Measurements from ENCODE around the gene OLFML3.

The OLFML3 gene, protein sequence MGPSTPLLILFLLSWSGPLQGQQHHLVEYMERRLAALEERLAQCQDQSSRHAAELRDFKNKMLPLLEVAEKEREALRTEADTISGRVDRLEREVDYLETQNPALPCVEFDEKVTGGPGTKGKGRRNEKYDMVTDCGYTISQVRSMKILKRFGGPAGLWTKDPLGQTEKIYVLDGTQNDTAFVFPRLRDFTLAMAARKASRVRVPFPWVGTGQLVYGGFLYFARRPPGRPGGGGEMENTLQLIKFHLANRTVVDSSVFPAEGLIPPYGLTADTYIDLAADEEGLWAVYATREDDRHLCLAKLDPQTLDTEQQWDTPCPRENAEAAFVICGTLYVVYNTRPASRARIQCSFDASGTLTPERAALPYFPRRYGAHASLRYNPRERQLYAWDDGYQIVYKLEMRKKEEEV

DNA sequence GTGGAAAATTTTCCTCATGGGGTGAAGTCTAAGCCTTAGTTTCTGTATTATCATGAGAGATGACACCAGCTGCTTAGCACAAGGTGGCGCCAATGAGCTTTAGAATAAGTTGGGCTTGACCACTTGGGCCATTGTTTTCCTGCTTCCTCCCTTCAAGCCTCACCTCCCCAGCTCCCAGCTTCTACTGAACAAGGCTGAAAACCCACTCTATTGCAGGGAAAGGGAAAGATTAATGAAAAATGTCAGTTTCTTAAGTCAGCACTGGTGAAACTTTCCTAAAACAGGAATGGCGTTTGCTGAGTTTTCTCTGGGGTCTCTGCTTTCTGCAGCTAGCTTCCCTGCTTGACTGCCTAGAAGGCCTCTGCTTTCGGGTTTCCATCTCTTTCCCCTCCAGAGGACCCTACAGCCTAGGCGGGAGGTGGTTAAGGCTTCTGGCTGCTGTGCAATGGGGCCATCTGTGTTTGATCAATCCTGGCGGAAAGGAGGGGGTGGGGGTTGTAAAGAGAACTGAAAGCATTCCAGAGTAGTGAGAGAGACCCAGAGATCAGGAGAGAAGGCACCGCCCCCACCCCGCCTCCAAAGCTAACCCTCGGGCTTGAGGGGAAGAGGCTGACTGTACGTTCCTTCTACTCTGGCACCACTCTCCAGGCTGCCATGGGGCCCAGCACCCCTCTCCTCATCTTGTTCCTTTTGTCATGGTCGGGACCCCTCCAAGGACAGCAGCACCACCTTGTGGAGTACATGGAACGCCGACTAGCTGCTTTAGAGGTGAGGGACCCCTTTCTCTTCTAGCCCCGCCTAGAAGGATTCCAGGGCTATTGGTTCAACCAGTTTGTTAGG is at the start of gene OLFML3:
Gene OLFML3 (plus strand): TSS at position 612 of the 840 bp plus-strand sequence. CDS start 43 bp downstream, at position 655.
- Histone ChIP-seq H3K4me3 (peak within 1 kb of the TSS in 6 of 7 experiments; percentile 3 to 28 (median 16)), H3K27ac (peak within 1 kb of the TSS in 19 of 21 experiments; percentile 16 to 80 (median 61))

DNA sequence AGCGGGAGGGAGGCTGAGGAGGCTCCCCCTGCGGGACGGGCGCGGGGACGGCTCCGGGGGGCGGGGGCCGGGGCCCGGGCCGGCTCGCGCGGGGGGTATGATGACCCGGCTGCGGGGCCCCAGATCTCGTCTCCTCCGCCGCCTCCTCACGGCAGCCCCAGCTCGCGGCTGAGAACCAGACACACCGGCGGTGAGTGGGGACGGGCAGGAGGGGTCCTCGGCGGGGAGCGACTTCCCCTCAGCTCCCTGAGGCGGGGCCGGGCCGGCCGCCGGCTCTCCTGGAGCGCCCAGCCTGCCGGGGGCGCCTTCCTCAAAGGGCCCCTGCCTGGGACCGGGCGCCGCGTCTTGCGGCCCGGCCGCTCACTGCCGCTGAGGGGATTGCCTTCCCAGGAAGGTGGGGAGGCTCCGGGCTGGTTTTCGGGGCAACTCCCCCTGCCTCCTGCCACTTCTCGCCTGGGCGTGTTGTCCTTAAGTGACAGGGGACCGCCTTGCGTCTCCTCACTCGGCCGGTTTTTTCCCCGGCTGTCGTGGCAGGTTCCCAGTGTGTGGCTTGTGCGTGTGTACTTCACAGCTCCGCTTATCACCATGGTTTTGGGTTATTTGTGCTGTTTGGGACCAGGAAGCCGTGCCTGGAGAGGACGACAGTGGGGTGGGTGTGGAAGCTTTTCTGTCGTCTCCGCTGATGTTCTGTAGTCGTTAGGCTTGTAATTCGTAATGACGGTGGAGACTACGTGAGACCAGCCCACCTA is 49.4 kb upstream of the OLFML3 start:
- H3K4me3 ChIP-seq: peak overlapping the region; percentile 82 to 99 (median 98)
- H3K27ac ChIP-seq: peak overlapping the region; percentile 84 to 99 (median 96)

DNA sequence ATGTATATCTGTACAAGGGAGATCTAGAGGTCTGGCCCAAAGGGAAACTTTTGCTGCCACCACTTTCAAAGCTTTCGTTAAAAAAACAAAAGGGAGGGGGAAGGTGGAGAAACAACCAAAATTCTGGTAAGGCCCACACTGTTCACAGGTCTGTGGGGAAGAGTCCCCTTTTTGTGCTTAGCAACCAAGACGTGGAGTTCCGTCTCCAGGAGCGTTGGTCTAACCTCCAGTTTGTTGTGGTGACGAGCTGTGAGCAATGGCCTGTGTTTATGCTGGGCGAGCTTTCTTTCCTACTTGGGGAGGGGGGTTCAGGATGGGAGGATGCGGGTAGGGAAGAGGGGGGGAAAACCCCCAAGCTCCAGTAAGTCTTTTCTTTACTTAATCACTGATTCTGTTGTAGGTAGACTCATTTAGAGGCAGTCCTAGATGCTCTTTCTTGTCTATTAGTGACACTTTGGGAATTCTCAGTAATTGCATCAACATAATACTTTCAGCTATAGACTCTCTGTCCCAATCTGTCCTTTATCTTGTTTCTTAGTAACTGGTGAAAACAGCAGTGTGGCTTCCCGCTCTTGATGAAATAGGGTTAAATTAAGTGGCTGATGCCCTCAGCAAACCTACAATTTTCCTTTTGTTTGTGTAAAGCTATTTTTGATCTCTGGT is 48.6 kb upstream of the OLFML3 start:
- Histone ChIP-seq H3K27ac (peak overlapping the region in 20 of 21 experiments; percentile 91 to 99 (median 96)), H3K4me3 (peak overlapping the region; percentile 82 to 99 (median 98))

DNA sequence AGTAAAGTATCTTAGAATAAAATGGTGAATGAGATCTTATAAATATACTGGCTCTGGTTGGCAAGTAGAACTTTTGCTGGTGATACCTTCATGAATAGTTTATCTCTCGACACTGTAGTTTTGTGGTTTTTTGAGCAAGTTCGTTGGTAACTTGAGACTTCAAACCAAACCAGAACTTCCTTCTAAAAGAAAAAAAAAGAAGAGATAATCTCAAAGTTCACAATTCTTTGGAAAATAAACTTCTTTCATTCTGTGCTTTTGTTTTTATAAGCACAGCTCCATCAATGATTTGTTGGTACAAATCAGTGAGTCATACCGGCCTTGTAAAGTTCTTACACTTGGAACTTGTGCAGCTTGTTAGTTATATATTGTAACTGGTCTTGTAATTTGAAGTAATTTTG is 47.8 kb upstream of the OLFML3 start:
- H3K27ac ChIP-seq: peak overlapping the region in 14 of 21 experiments; percentile 34 to 99 (median 94)
- peak overlapping the region in 3 of 7 experiments; percentile 82 to 99 (median 87) for H3K4me3 ChIP-seq

DNA sequence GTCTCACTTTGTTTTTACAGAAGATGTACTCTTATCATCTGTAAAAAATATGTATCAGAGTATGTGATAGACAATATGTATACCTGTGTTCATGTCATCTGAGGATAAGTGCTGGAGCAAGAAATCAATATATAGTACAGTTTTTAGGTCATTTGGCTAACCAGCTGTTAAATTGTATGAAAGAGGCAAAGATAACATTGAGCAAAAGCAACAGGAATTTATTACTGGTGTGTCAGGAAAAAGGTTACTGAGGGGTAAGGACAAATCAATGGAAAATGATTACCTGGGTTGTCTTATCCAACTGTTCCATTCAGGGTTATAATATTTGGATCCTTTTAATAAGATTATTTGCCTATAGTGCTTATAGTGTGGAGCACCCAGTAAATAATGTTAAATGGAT is 45.3 kb upstream of the OLFML3 start:
- Histone ChIP-seq H3K27ac (peak overlapping the region in 1 of 21 experiments; percentile 99), H3K4me3 (no peak overlapping the region)

DNA sequence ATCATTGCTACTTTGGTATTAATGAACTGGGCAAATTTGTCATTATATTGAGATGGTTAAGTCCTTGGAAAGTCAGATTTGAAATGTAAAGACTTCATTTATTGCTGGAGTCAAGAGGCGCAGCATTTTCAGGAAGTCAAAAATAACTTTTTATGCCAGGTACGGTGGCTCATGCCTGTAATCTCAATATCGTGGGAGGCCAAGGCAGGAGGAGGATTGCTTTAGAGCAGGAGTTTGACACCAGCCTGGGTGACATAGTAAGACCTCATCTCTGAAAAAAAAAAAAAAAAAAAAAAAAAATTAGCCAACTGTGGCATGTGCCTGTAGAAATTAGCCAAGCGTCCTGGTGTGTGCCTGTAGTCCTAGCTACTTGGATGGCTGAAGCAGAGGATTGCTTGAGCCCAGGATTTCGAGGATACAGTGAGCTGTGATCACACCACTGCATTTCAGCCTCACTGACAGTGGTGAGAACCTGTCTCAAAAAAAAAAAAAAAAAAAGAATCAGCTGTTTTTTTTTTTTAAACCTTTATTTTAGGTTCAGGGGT is 44.7 kb upstream of the OLFML3 start:
- Histone ChIP-seq H3K4me3 (no peak overlapping the region), H3K27ac (no peak overlapping the region)

DNA sequence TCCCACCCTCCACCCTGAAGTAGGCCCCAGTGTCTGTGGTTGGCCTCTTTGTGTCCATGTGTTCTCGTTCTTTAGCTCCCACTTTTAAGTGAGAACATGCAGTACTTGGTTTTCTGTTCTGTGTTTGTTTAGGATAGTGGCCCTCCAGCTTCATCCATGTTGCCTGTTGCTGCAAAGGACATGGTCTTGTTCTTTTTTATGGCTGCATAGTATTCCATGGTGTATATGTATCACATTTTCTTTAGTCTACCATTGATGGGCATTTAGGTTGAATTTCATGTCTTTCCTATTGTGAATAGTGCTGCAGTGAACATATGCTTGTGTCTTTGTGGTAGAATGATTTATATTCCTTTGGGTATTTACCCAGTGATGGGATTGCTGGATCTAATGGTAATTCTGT is 44.1 kb upstream of the OLFML3 start:
- H3K27ac ChIP-seq: no peak overlapping the region
- no peak overlapping the region for H3K4me3 ChIP-seq

DNA sequence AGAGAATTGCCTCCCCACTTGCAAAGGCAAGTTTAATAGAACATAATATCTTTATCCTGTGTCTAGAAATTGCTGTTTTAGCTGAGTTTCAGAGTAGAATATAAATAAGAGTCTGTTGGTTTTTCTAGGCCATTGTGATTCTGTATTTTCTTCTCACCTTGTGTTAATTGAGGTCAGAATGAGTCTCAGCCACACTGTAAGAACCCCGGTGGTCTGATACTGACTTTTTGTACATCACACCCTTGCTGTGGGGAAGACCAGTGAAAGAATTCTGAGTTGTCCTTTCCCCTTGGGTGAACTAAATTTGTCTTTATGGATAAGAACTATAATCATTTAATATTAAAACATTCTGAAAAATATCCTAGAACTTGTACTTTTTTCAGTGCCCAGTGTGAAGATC is 43.3 kb upstream of the OLFML3 start:
- H3K27ac ChIP-seq: no peak overlapping the region
- H3K4me3 ChIP-seq: no peak overlapping the region

DNA sequence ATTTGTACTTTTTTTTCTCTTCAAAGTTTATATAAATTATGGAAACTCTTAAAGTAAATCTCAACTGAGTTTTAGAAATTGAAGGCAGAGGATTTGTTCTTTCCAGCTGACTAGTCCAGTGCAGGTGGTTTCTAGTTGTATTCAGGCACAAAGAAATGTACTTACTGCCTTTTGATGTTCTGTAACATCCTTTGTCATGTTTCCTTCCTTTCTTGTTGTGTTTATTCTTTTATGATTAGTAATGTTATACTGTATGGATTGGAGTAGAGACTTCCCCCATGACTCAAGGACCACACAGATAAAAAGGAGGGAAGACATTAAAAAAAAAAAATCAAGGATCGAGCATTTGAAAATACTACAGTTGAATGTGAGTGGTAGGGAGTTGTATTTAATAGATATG is 42.1 kb upstream of the OLFML3 start:
- no peak overlapping the region for H3K27ac ChIP-seq

DNA sequence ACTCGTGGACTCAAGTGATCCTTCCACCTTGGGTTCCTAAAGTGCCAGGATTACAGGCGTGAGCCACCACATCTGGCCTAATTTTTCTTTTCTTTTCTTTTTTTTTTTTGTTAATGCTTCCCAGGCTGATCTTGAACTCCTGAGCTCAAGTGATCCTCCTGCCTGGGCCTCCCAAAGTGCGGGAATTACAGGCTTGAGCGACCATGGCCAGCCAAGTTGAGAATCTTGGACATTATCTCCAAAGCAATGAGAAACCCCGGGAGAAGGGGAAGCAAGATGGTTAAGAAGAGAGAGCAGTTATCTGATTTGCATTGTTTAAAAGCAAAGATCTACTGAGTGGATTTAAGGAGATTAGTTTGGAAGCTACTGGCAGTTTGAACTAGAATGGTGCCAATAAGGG is 41.1 kb upstream of the OLFML3 start:
- Histone ChIP-seq H3K27ac (no peak overlapping the region), H3K4me3 (no peak overlapping the region)

More for the DNA sequence above, 42.1 kb upstream of the OLFML3 start:
- H3K4me3 ChIP-seq: no peak overlapping the region

DNA sequence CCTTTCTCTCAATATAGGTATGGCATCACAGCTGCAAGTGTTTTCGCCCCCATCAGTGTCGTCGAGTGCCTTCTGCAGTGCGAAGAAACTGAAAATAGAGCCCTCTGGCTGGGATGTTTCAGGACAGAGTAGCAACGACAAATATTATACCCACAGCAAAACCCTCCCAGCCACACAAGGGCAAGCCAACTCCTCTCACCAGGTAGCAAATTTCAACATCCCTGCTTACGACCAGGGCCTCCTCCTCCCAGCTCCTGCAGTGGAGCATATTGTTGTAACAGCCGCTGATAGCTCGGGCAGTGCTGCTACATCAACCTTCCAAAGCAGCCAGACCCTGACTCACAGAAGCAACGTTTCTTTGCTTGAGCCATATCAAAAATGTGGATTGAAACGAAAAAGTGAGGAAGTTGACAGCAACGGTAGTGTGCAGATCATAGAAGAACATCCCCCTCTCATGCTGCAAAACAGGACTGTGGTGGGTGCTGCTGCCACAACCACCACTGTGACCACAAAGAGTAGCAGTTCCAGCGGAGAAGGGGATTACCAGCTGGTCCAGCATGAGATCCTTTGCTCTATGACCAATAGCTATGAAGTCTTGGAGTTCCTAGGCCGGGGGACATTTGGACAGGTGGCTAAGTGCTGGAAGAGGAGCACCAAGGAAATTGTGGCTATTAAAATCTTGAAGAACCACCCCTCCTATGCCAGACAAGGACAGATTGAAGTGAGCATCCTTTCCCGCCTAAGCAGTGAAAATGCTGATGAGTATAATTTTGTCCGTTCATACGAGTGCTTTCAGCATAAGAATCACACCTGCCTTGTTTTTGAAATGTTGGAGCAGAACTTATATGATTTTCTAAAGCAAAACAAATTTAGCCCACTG is 38.7 kb upstream of the OLFML3 start:
- H3K27ac ChIP-seq: peak overlapping the region in 4 of 21 experiments; percentile 26 to 68 (median 36)

DNA sequence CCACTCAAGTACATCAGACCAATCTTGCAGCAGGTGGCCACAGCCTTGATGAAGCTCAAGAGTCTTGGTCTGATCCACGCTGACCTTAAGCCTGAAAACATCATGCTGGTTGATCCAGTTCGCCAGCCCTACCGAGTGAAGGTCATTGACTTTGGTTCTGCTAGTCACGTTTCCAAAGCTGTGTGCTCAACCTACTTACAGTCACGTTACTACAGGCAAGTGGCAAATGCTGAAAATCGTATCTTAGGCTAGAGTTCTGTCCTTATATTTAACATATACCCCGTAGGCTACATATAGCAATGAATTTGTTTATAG is 38.1 kb upstream of the OLFML3 start:
- Histone ChIP-seq H3K4me3 (no peak overlapping the region), H3K27ac (peak overlapping the region in 2 of 21 experiments; percentile 26 to 68)

More for the DNA sequence above, 38.7 kb upstream of the OLFML3 start:
- H3K4me3 ChIP-seq: no peak overlapping the region

DNA sequence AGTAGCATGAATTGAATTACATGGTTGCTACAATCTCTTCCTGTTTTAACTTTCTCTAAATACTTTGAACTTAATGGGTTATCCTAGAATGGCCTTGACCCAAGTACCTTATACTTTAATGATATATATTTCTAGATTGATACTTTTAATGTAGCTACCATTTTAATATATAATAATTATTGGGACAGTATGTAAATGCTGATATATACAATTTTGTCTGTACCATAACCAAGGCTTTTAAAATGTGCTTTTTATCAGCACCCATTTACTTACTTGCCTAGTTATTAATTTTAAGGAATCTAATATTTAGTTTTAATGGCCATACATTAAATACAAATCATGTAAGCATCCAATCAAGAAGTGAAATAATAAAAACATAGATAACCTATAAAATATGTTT is 36.7 kb upstream of the OLFML3 start:
- no peak overlapping the region for H3K27ac ChIP-seq

DNA sequence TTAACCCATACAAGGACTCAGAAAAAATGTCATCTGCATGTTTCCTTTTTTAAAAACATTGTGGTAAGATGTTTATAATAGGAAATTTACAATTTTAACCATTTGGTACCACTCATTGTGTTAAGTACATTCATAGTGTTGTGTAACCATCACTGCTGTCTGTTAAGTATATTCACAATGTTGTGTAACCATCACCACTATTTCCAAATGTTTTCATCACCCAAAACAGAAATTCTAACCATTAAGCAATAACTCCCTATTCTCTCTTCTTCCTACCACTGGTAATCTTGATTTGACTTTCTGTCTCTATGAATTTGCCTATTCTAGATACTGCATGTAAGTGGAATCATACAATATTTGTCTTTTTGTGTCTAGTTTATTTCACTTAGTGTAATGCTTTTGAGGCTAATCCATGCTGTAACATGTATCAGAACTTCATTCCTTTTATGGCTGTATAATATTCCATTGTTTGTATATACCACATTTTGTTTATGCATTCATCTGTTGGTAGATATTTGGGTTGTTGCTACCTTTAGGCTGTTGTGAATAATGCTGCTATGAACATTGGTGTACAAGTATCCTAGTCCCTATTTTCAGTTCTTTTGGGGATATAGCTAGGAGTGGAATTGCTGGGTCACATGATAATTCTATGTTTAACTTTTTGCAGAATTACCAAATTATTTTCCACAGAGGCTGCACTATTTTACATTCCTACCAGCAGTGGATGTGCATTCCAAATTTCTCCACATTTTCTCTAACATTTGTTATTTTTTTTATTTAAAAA is 36.1 kb upstream of the OLFML3 start:
- no peak overlapping the region for H3K4me3 ChIP-seq
- H3K27ac ChIP-seq: no peak overlapping the region

More for the DNA sequence above, 36.7 kb upstream of the OLFML3 start:
- H3K4me3 ChIP-seq: no peak overlapping the region

DNA sequence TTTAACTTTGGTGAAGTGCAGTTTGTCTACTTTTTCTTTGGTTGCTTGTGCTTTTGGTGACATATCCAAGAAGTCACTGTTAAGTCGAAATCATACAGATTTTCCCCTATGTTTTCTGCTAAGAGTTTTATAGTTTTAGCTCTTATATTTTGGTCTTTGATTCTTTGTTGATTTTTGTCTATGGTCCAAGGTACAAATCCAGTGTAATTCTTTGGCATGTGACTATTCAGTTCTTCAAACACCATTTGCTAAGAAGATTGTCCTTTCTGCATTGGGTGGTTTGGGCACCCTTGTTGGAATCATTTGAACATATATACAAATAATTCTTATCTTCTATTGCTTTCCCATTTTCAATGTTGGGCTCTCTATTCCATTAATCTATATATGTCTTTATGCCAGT is 33.9 kb upstream of the OLFML3 start:
- H3K4me3 ChIP-seq: no peak overlapping the region
- no peak overlapping the region for H3K27ac ChIP-seq

DNA sequence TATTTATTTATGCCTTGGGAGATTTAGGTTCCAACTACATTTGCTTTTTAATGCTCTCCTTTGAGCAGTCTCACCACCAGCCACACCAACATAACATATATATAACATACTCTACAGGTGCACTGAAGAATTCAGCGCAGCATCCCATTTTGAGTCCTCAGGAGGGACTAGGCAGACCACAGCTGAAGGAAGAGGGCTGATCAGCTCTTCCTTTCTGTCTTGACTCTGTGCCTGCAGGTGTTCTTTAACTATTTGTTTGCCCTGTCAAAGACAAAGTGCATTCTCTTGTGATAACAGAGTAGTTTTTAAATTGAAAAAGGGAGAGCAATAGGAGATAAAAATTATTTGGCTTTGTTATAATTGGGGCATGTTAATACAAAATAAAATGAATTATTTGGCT is 33.2 kb upstream of the OLFML3 start:
- H3K27ac ChIP-seq: peak overlapping the region in 1 of 21 experiments; percentile 54

DNA sequence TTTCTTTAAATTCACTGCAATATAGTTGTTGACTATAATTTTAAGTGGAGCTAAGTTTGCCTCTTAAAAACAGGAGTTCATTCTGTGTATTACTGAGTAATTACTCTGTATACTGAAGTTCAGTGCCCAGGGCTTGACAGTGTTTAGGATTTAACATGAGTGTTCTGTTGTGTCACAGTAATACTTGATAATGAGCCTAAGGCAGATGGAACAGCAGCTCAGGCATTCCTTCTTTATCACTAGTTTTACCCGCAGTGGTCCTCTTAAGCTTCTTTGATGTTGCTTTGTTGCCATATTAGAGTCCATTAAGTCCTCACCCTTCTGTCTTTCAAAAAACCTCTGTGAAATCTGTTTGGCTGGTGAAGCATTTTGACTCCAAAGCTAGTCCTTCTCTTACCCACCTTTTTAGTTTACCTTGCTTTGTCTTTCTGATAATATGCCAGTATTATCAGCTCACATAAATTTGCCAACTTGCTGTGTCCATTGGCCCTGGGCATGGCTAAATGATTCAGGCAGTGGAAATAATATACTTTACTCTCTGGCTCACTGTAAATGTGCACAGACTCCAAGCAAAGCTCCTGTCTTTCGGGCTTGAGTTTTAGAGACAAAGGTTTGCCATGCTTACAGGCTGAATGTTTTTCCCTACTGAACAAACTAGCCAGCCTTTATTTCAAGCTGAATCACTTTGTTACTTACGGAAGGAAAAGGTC is 32.4 kb upstream of the OLFML3 start:
- peak overlapping the region in 15 of 21 experiments; percentile 5 to 80 (median 52) for H3K27ac ChIP-seq
- no peak overlapping the region for H3K4me3 ChIP-seq

More for the DNA sequence above, 33.2 kb upstream of the OLFML3 start:
- H3K4me3 ChIP-seq: no peak overlapping the region

All from skin epidermis (tissue), 12 donors.